ENCODE measurements around the gene PRRG2. TPM values are rescaled to one million over a fixed set of nuclear protein-coding genes. Genes with fewer than 3 reads are reported as not detected.

PRRG2 gene
- total RNA-seq, 1 experiment from 2014 or later = 17.0 TPM

DNA sequence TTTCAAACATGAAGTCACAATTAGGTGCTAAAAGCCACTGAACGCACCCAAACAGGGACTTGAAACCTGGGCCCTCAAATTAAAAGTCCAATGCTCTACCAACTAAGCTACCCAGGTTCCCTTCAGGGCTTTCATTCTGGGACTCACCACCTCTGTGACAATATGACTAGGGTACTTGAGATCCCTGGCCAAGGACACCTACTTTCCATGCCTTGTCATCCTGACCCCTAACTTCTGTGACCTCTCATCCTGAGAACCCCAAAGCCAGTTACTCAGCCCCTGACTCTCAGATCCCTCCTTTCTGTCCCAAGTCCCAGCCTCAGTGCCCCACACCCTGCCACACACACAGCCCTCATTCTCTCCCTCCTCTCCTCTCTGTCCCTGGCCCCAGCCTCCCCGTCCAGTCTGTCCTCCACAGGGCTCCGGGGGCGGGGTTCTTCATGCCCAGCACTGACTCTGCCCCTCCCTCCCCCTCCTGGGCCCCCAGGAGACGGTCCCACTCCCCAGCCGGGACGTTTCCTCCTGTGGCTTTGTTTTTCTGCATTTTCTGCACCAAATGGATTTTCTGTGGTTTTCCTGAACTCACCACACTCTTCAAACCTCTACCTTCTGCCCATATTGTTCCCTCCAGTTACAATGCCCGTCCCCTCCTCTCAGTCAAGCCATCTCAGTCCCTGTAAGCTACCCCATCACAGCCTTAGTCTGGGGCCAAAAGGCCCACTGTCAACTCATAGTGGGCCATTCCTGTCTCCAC lies 46.3 kb upstream of the PRRG2 start:
- peaks cover 11% of the 10 kb centered on the region; the same call in 1 of the 2 replicates for H3K4me1 ChIP-seq (ENCODE audit: insufficient read depth, low read length)
- H3K27me3 ChIP-seq (ENCODE audit: low read length) = no peaks in the 10 kb centered on the region
- H4K20me1 ChIP-seq (ENCODE audit: low read length) = no peaks in the 10 kb centered on the region
- no peaks in the 10 kb centered on the region for H3F3A ChIP-seq (ENCODE audit: low read length, unreplicated experiment)
- H2AFZ ChIP-seq (ENCODE audit: low read length) = peak overlapping the region; percentile 98
- no peaks in the 10 kb centered on the region for H3K9me3 ChIP-seq (ENCODE audit: low read length)
- ChIA-PET POLR2A (ENCODE audit: unreplicated experiment) (no interaction called here), CTCF (interaction anchor here (0.5 to 1.2 kb wide), 6 partner anchors 11 to 601 kb away, joined by 3 to 13 read pairs (median 4); no protein-coding TSS in a partner anchor)
- BruUV-seq (replicated peaks) = no TSS peak
- TF ChIP-seq EZH2 (IDR thresholded peaks at IDR 0.05; ENCODE audit: low read length, unreplicated experiment) = no peak
- TF ChIP-seq, protein P1, sequence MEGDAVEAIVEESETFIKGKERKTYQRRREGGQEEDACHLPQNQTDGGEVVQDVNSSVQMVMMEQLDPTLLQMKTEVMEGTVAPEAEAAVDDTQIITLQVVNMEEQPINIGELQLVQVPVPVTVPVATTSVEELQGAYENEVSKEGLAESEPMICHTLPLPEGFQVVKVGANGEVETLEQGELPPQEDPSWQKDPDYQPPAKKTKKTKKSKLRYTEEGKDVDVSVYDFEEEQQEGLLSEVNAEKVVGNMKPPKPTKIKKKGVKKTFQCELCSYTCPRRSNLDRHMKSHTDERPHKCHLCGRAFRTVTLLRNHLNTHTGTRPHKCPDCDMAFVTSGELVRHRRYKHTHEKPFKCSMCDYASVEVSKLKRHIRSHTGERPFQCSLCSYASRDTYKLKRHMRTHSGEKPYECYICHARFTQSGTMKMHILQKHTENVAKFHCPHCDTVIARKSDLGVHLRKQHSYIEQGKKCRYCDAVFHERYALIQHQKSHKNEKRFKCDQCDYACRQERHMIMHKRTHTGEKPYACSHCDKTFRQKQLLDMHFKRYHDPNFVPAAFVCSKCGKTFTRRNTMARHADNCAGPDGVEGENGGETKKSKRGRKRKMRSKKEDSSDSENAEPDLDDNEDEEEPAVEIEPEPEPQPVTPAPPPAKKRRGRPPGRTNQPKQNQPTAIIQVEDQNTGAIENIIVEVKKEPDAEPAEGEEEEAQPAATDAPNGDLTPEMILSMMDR (conservative IDR thresholded peaks at IDR 0.05; ENCODE audit: low read depth, low read length) = no peak
- TF ChIP-seq EZH2phosphoT487 (IDR thresholded peaks at IDR 0.05; ENCODE audit: borderline replicate concordance, low read length) = no peak
- intact Hi-C loops (cut with micrococcal nuclease) = no loop called here
- H3K9ac ChIP-seq (ENCODE audit: low read length) = no peak overlapping the region
- H3K9me2 ChIP-seq (replicated peaks; ENCODE audit: low read length) = no peaks in the 10 kb centered on the region
- H3K4me2 ChIP-seq (ENCODE audit: low read length) = peak overlapping the region; percentile 98
- no peak for ATAC-seq
- no peak for DNase-seq
- H3K27ac ChIP-seq (ENCODE audit: low read length) = no peak overlapping the region
- no peaks in the 10 kb centered on the region for H3K36me3 ChIP-seq (ENCODE audit: low read depth, low read length)
- peak overlapping the region; percentile 84 for H3K4me3 ChIP-seq (ENCODE audit: low read length)
- H3K79me2 ChIP-seq (ENCODE audit: low read length) = no peaks in the 10 kb centered on the region

DNA sequence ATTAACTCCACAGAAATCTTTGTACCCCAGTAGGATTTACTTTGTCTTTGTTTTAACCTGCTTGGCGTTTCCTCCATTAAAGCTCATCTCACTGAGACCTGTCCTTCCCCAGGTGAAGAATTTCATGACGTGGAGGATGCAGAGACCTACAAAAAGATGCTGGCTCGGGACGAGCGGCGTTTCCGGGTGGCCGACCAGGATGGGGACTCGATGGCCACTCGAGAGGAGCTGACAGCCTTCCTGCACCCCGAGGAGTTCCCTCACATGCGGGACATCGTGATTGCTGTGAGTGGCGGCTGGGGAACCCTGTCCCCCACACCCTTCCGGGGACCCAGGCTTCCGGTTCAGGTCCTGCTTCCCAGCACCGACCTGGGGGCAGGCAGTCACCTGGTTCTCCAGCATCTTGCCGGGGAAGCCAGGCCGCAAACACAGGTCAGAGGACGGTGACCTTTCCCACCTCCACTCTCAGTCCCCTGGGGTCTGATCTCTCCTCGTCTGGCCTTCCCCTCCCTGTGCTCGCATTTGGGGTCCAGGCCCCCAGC lies 44.1 kb upstream of the PRRG2 start:
- ChIA-PET POLR2A (ENCODE audit: unreplicated experiment) (no interaction called here), CTCF (no interaction called here)
- intact Hi-C loops (cut with micrococcal nuclease) = no loop called here
- Histone ChIP-seq H3F3A (ENCODE audit: low read length, unreplicated experiment) (no peaks in the 10 kb centered on the region), H3K9me2 (replicated peaks; ENCODE audit: low read length) (no peaks in the 10 kb centered on the region), H4K20me1 (ENCODE audit: low read length) (no peaks in the 10 kb centered on the region), H3K27me3 (ENCODE audit: low read length) (no peaks in the 10 kb centered on the region), H3K27ac (ENCODE audit: low read length) (no peak overlapping the region), H3K9ac (ENCODE audit: low read length) (no peak overlapping the region), H3K36me3 (ENCODE audit: low read depth, low read length) (no peaks in the 10 kb centered on the region), H3K9me3 (ENCODE audit: low read length) (no peaks in the 10 kb centered on the region), H3K4me1 (ENCODE audit: insufficient read depth, low read length) (peaks cover 11% of the 10 kb centered on the region; the same call in 1 of the 2 replicates), H3K4me3 (ENCODE audit: low read length) (no peak overlapping the region), H3K79me2 (ENCODE audit: low read length) (no peaks in the 10 kb centered on the region), H2AFZ (ENCODE audit: low read length) (no peak overlapping the region), H3K4me2 (ENCODE audit: low read length) (no peak overlapping the region)
- DNase-seq (no peak), ATAC-seq (no peak)
- TF ChIP-seq EZH2phosphoT487 (IDR thresholded peaks at IDR 0.05; ENCODE audit: borderline replicate concordance, low read length) (no peak), EZH2 (IDR thresholded peaks at IDR 0.05; ENCODE audit: low read length, unreplicated experiment) (no peak)
- TF ChIP-seq, protein P1 (conservative IDR thresholded peaks at IDR 0.05; ENCODE audit: low read depth, low read length) = no peak
- BruUV-seq (replicated peaks) = no TSS peak

DNA sequence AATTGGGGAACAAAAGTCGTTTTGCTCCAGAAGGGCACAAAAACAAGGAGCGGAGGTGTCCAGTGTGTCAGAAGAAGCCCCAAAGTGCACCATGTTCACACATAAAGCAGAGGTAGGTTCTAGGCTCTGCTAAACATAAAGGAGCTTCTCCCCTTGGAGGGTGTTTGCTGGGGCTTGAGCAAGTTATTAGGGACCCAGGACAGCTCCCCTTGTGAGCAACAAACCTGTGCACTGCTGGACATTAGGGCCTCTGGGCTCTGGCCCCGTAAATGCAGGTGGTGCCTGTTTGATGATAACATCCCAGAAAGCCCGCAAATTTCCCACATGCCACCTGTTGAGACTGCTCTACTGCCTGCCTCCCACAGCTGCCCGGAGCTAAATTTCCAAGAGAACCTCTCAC lies 42.5 kb upstream of the PRRG2 start:
- no peaks in the 10 kb centered on the region for H3K36me3 ChIP-seq (ENCODE audit: low read depth, low read length)
- peaks cover 4% of the 10 kb centered on the region; the same call in 1 of the 2 replicates for H3K4me1 ChIP-seq (ENCODE audit: insufficient read depth, low read length)
- no peaks in the 10 kb centered on the region for H3K9me2 ChIP-seq (replicated peaks; ENCODE audit: low read length)
- H2AFZ ChIP-seq (ENCODE audit: low read length) = no peak overlapping the region
- no peaks in the 10 kb centered on the region for H3K27me3 ChIP-seq (ENCODE audit: low read length)
- TF ChIP-seq EZH2 (IDR thresholded peaks at IDR 0.05; ENCODE audit: low read length, unreplicated experiment) (no peak), EZH2phosphoT487 (IDR thresholded peaks at IDR 0.05; ENCODE audit: borderline replicate concordance, low read length) (no peak)
- no peaks in the 10 kb centered on the region for H3F3A ChIP-seq (ENCODE audit: low read length, unreplicated experiment)
- ChIA-PET POLR2A (ENCODE audit: unreplicated experiment) (no interaction called here), CTCF (no interaction called here)
- H3K9me3 ChIP-seq (ENCODE audit: low read length) = no peaks in the 10 kb centered on the region
- no peak overlapping the region for H3K27ac ChIP-seq (ENCODE audit: low read length)
- H3K9ac ChIP-seq (ENCODE audit: low read length) = no peak overlapping the region
- H3K4me3 ChIP-seq (ENCODE audit: low read length) = no peak overlapping the region
- ATAC-seq (no peak), DNase-seq (no peak)
- no peak overlapping the region for H3K4me2 ChIP-seq (ENCODE audit: low read length)
- no peaks in the 10 kb centered on the region for H4K20me1 ChIP-seq (ENCODE audit: low read length)
- intact Hi-C loops (cut with micrococcal nuclease) = no loop called here
- no TSS peak for BruUV-seq (replicated peaks)
- H3K79me2 ChIP-seq (ENCODE audit: low read length) = no peaks in the 10 kb centered on the region
